Fibroblast of pulmonary artery (primary cell): ENCODE data around the gene SV2C.

Source experiments
- DNase-seq: peaks from one replicate; pipeline ENCODE4 v3.0.0-alpha.2; 2010; ENCODE audit warnings: low read depth
- H3K4me3 ChIP-seq: replicated peaks from 2 replicates; pipeline ENCODE4 v1.5.1; 2011; ENCODE audit warnings: low read depth, mild to moderate bottlenecking, control low read depth, low read length, moderate library complexity
- CTCF ChIP-seq: IDR thresholded peaks from 2 replicates; pipeline ENCODE4 v1.5.1; 2011; ENCODE audit warnings: mild to moderate bottlenecking, control low read depth, low read length, inconsistent platforms; ENCODE audit errors: missing control alignments

Gene SV2C

DNA sequence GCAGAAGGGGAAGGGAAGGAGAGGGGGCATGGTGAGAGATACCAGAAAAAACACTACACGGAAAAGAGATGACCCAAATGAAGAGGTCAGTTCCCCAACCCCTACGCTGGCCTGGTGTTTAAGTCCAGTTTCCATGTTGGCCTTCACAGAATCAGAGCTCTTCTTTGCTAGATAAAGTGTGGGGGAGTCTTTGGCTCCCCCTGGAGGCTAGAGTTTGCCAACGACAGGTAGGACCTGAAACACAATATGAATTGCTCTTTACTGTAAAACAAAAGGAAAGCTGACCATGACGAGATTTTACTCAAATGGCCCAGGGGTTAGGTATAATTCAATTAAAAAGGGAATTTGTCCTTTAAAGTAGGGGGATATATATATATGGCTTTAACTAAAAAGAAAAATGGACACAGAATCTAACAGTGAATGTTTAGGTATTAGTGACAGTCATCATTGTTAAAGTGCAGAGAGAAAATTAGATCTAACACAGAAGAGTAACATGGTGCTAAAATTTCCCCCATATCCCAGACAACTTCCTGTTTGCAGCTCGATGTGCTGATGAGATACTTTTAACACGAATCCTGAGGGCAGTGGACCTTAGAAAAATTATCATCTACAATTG is 92.0 kb downstream of the SV2C start:
- peak; percentile 86 for TF ChIP-seq CTCF
- DNase-seq: peak; percentile 55
- H3K4me3 ChIP-seq: no peak overlapping the region

DNA sequence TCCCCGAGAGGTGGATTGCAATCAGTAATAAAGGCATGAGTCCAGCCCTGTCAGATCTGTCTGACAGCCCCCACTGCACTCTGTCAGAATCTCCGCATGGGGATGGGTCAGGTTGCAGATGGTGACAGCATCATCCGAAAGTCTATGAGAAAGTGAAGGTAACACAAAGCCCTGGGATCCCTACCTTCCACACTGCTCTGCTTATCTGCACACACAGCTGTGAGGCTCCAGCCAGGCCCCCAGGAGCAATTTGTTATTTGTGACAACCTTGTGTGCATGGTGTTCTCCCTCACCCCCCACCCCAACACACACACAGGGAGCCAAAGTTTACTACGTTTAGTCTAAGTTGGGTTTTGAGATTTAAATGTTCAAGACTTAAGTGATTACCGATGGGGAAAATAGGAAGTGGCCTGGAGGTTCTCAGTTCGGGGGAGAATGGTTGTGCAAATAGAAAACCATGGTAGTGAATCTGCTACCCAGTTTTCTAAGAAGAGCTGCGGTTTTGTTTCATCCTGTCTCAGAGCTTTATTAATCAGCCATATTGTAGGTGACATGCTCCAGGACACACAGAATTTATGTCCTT is 92.7 kb downstream of the SV2C start:
- DNase-seq: no peak

GRCh38 chr5:76177978-76178377 is 94.8 kb downstream of the SV2C start:
- no peak for DNase-seq
- no peak for TF ChIP-seq CTCF
- no peak overlapping the region for H3K4me3 ChIP-seq

More for the DNA sequence above, 92.7 kb downstream of the SV2C start:
- TF ChIP-seq CTCF: no peak
- H3K4me3 ChIP-seq: no peak overlapping the region

DNA sequence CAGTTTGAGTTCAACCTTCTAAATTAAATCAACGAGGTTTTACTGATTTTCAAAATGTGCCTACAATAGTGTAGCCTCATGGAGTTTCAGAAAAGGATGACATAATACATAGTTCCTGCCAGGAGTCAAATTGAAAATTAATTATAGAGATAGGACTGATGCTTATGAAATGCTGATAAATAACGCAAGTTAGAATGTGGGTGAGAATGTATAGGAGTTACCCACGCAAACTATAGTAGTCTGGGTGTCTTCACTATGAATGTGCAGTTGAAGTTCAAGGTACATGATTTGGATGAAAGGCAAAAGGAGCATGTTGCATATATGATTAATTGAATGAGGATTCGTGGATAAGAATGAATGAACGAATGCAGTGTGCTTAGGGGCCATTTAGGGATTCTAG is 95.7 kb downstream of the SV2C start:
- no peak overlapping the region for H3K4me3 ChIP-seq
- no peak for TF ChIP-seq CTCF
- DNase-seq: no peak

- DNase-seq: no peak
- H3K4me3 ChIP-seq: no peak overlapping the region
- no peak for TF ChIP-seq CTCF
Observed at GRCh38 chr5:76180814-76181805, 97.9 kb downstream of the SV2C start.

GRCh38 chr5:76187386-76187785 is 104.2 kb downstream of the SV2C start:
- no peak for DNase-seq
- TF ChIP-seq CTCF: no peak
- H3K4me3 ChIP-seq: no peak overlapping the region
